Loucy (cell line): ENCODE measurements around the gene MYO9A.

Experiments used
- H2AFZ ChIP-seq: fragments of 200-600 bp; sonication (generic); 2 replicates; pipeline ENCODE4 v1.6.0; 2016; ENCODE audit warnings: antibody characterized with exemption, mild to moderate bottlenecking, low read length, moderate library complexity
- H3F3A ChIP-seq: fragments of 200-600 bp; 2 replicates; pipeline ENCODE4 v1.6.0; 2016; ENCODE audit warnings: antibody characterized with exemption, low read depth, mild to moderate bottlenecking
- H3K27me3 ChIP-seq: fragments of 200-600 bp; sonication (generic); 2 replicates; pipeline ENCODE4 v1.6.1; 2014; ENCODE audit warnings: low read length, mild to moderate bottlenecking; ENCODE audit not compliant: insufficient read depth, poor library complexity, severe bottlenecking
- H3K36me3 ChIP-seq: fragments of 200-600 bp; sonication (generic); 2 replicates; pipeline ENCODE4 v1.6.1; 2016; ENCODE audit warnings: low read length; ENCODE audit not compliant: insufficient read depth
- H3K4me1 ChIP-seq: fragments of 200-600 bp; sonication (generic); 2 replicates; pipeline ENCODE4 v1.5.1; 2014; ENCODE audit warnings: low read length, mild to moderate bottlenecking; ENCODE audit not compliant: insufficient read depth, poor library complexity, severe bottlenecking
- H3K4me2 ChIP-seq: fragments of 200-600 bp; sonication (generic); 2 replicates; pipeline ENCODE4 v1.6.0; 2014; ENCODE audit warnings: antibody characterized with exemption, low read length, low read depth, mild to moderate bottlenecking; ENCODE audit not compliant: poor library complexity, severe bottlenecking
- H3K4me3 ChIP-seq: fragments of 200-600 bp; sonication (generic); 2 replicates; pipeline ENCODE4 v1.5.1; 2014; ENCODE audit warnings: low read length, mild to moderate bottlenecking, mixed read lengths; ENCODE audit not compliant: poor library complexity, severe bottlenecking
- H3K79me2 ChIP-seq: fragments of 200-600 bp; sonication (generic); 2 replicates; pipeline ENCODE4 v1.6.1; 2014; ENCODE audit warnings: low read length; ENCODE audit not compliant: insufficient read depth
- H3K9ac ChIP-seq: fragments of 200-600 bp; sonication (generic); 2 replicates; pipeline ENCODE4 v1.6.0; 2014; ENCODE audit warnings: mild to moderate bottlenecking, low read depth, low read length, moderate library complexity; ENCODE audit not compliant: poor library complexity, severe bottlenecking
- H3K9me2 ChIP-seq: fragments of 200-600 bp; sonication (generic); replicated peaks from 2 replicates; pipeline ENCODE4 v1.6.1; 2016; ENCODE audit warnings: low read depth, low read length, mixed read lengths
- H3K9me3 ChIP-seq: fragments of 200-600 bp; sonication (generic); 2 replicates; pipeline ENCODE4 v1.6.1; 2014; ENCODE audit warnings: mild to moderate bottlenecking, antibody characterized with exemption, low read length, low read depth; ENCODE audit not compliant: insufficient read depth
- H4K20me1 ChIP-seq: fragments of 200-600 bp; sonication (generic); 2 replicates; pipeline ENCODE4 v1.6.0; 2014; ENCODE audit warnings: antibody characterized with exemption, low read length, mild to moderate bottlenecking; ENCODE audit not compliant: insufficient read depth, poor library complexity, severe bottlenecking
- CTCF ChIP-seq: fragments of 200-600 bp; sonication (generic); conservative IDR thresholded peaks from 2 replicates; pipeline ENCODE4 v1.5.1; 2014; ENCODE audit warnings: mild to moderate bottlenecking, antibody characterized with exemption, low read length
- EZH2phosphoT487 ChIP-seq: fragments of 200-600 bp; IDR thresholded peaks from 2 replicates; pipeline ENCODE4 v1.6.1; 2018; ENCODE audit warnings: antibody characterized with exemption, mild to moderate bottlenecking, moderate library complexity, borderline replicate concordance

The MYO9A gene

GRCh38 chr15:71975816-71976150, 142.2 kb downstream of the MYO9A start:
- Histone ChIP-seq H4K20me1 (no peaks in the 10 kb centered on the region), H3K4me1 (no peaks in the 10 kb centered on the region), H3K9ac (no peak overlapping the region), H3K27me3 (no peaks in the 10 kb centered on the region), H3K4me2 (no peak overlapping the region), H2AFZ (no peak overlapping the region), H3K79me2 (no peaks in the 10 kb centered on the region), H3K9me2 (no peaks in the 10 kb centered on the region), H3K4me3 (no peak overlapping the region), H3K9me3 (no peaks in the 10 kb centered on the region), H3F3A (no peaks in the 10 kb centered on the region), H3K36me3 (peaks cover 9% of the 10 kb centered on the region; the same call in 1 of the 2 replicates)
- TF ChIP-seq CTCF (no peak), EZH2phosphoT487 (no peak)

- H3F3A ChIP-seq: no peaks in the 10 kb centered on the region
- no peaks in the 10 kb centered on the region for H3K27me3 ChIP-seq
- H3K4me1 ChIP-seq: no peaks in the 10 kb centered on the region
- H4K20me1 ChIP-seq: no peaks in the 10 kb centered on the region
- no peaks in the 10 kb centered on the region for H3K79me2 ChIP-seq
- H3K9me2 ChIP-seq: no peaks in the 10 kb centered on the region
- H3K4me3 ChIP-seq: no peak overlapping the region
- peaks cover 9% of the 10 kb centered on the region; the same call in 1 of the 2 replicates for H3K36me3 ChIP-seq
- H3K4me2 ChIP-seq: no peak overlapping the region
- no peak overlapping the region for H2AFZ ChIP-seq
- TF ChIP-seq EZH2phosphoT487: no peak
- TF ChIP-seq CTCF: no peak
- H3K9ac ChIP-seq: no peak overlapping the region
- no peaks in the 10 kb centered on the region for H3K9me3 ChIP-seq
Observed at GRCh38 chr15:71974211-71974610, 143.7 kb downstream of the MYO9A start.

- Histone ChIP-seq H3K4me1 (no peaks in the 10 kb centered on the region), H3K9ac (no peak overlapping the region)
- TF ChIP-seq EZH2phosphoT487 (no peak), CTCF (no peak)
Observed at GRCh38 chr15:71973366-71973765, 144.6 kb downstream of the MYO9A start.

More at GRCh38 chr15:71973366-71973765, 144.6 kb downstream of the MYO9A start:
- Histone ChIP-seq H2AFZ (no peak overlapping the region), H3K36me3 (peaks cover 9% of the 10 kb centered on the region; the same call in 1 of the 2 replicates), H3K79me2 (no peaks in the 10 kb centered on the region), H3K4me3 (no peak overlapping the region), H4K20me1 (no peaks in the 10 kb centered on the region), H3K4me2 (no peak overlapping the region), H3K9me2 (no peaks in the 10 kb centered on the region), H3F3A (no peaks in the 10 kb centered on the region), H3K27me3 (no peaks in the 10 kb centered on the region), H3K9me3 (no peaks in the 10 kb centered on the region)
